K562 (cell line): ENCODE data around the gene CDR2L. TPM values are rescaled to one million over a fixed set of nuclear protein-coding genes. Genes with fewer than 3 reads are reported as not detected.

ENCODE experiments used
- ATF1 ChIP-seq, 2 experiments: fragments of 450-650 bp in 1 of 2; IDR thresholded peaks; 2 replicates each; pipeline ENCODE4 v1.6.1; 2016; ENCODE audit warnings: missing compliant biosample characterization in 1 of 2, missing genetic modification characterization in 1 of 2
- E4F1 ChIP-seq: fragments of 250-450 bp; sonication (Bioruptor Pico); IDR thresholded peaks from 2 replicates; pipeline ENCODE4 v1.5.0; 2021; ENCODE audit warnings: mild to moderate bottlenecking, borderline replicate concordance
- FOXA3 ChIP-seq, 2 experiments: fragments of 450-650 bp in 1 of 2; sonication (generic) in 1 of 2; formaldehyde crosslinking; IDR thresholded peaks in 1 of 2; conservative IDR thresholded peaks in 1 of 2; 2 replicates each; pipeline versions ENCODE4 v1.4.0 to v1.8.0; 2020 to 2022; ENCODE audit warnings: mild to moderate bottlenecking in 2 of 2, missing genetic modification reagents in 1 of 2
- GTF2E2 ChIP-seq: fragments of 200-800 bp; sonication (Bioruptor generic); IDR thresholded peaks from 2 replicates; pipeline ENCODE4 v1.6.1; 2016; ENCODE audit warnings: missing genetic modification characterization, missing compliant biosample characterization
- HES1 ChIP-seq: fragments of 450-650 bp; IDR thresholded peaks from 2 replicates; pipeline ENCODE4 v1.6.1; 2016; ENCODE audit warnings: low read depth, mild to moderate bottlenecking, moderate library complexity
- NCOA2 ChIP-seq, 2 experiments: fragments of 450-650 bp; IDR thresholded peaks; 2 replicates each; pipeline ENCODE4 v1.6.1; 2018; ENCODE audit warnings: mild to moderate bottlenecking in 2 of 2, moderate library complexity in 1 of 2; ENCODE audit not compliant: partially characterized antibody in 2 of 2
- SP1 ChIP-seq: sonication (generic); formaldehyde crosslinking; IDR thresholded peaks from 2 replicates; pipeline ENCODE4 v1.8.1; 2022; ENCODE audit warnings: mild to moderate bottlenecking, missing genetic modification reagents
- USF2 ChIP-seq: sonication (generic); formaldehyde crosslinking; IDR thresholded peaks from 2 replicates; pipeline ENCODE4 v1.5.0; 2020; ENCODE audit warnings: missing genetic modification reagents
- WHSC1 ChIP-seq: IDR thresholded peaks from one replicate; pipeline ENCODE4 v1.6.1; 2012; ENCODE audit warnings: low read length, control low read depth, inconsistent platforms
- ZKSCAN8 ChIP-seq: fragments of 200-800 bp; sonication (Bioruptor generic); IDR thresholded peaks from 2 replicates; pipeline ENCODE4 v1.6.1; 2016; ENCODE audit warnings: missing genetic modification characterization, missing compliant biosample characterization
- ZNF644 ChIP-seq: fragments of 200-800 bp; sonication (Bioruptor generic); IDR thresholded peaks from 2 replicates; pipeline ENCODE4 v1.6.1; 2016; ENCODE audit warnings: low read depth, missing genetic modification characterization, missing compliant biosample characterization
- polyA plus RNA-seq, 8 experiments: library from polyadenylated mRNA; depleted of rRNA in 4 of 8; stranded (reverse) in 5 of 8; unstranded in 3 of 8; fragments of >200 nt; fragmentation: Nextera tagmentation in 2 of 8; fragmentation: Illumina TruSeq in 1 of 8; extraction: Ambion mirVana in 2 of 8; extraction: Trizol in 1 of 8; gene quantifications; 2 replicates each; pipeline versions ENCODE4 v1.2.1 to v1.2.3, GENCODE V29; 2011 to 2014; ENCODE audit warnings: inconsistent platforms in 1 of 8, missing spikeins in 1 of 8
- total RNA-seq, 7 experiments: library from RNA; depleted of rRNA in 6 of 7; stranded (reverse); fragments of >200 nt in 6 of 7; fragmentation: Illumina TruSeq in 2 of 7; extraction: Trizol in 2 of 7; gene quantifications; 2 replicates each; pipeline versions ENCODE4 v1.2.1 to v1.2.3, GENCODE V29; 2011 to 2021; ENCODE audit warnings: low replicate concordance in 1 of 7
- TF ChIP-seq, protein P1 (sequence below): fragments of 250-450 bp; sonication (Bioruptor Pico); IDR thresholded peaks from 2 replicates; pipeline ENCODE4 v1.4.0; 2020
- TF ChIP-seq, protein P2 (sequence below): fragments of 200-800 bp; sonication (Bioruptor generic); IDR thresholded peaks from 2 replicates; pipeline ENCODE4 v1.6.1; 2017; ENCODE audit warnings: missing genetic modification characterization, missing compliant biosample characterization

The CDR2L gene
- total and polyA plus RNA-seq, 9 of the 15 experiments (the other 6 are each of a cell fraction or from before 2014, with no cell fraction given): 2.7 to 16.0 (median 7.3) TPM

- TF ChIP-seq USF2 (CRISPR knock-in tag) (no peak), WHSC1 (no peak), FOXA3 (CRISPR knock-in tag; conservative IDR thresholded peaks at IDR 0.05 in 1 of 2, IDR thresholded peaks at IDR 0.05 in 1 of 2) (no peak), HES1 (no peak), ZKSCAN8 (CRISPR knock-in tag) (no peak), ZNF644 (tag) (no peak), E4F1 (CRISPR knock-in tag) (no peak), GTF2E2 (tag) (peak; percentile 99), NCOA2 (IDR thresholded peaks at IDR 0.05; ENCODE audit: partially characterized antibody in 2 of 2) (no peak), SP1 (CRISPR knock-in tag) (peak; percentile 87), ATF1 (CRISPR knock-in tag; IDR thresholded peaks at IDR 0.05) (0 out of 2 replicates have a peak, but pooled peaks have one; percentile 11), ATF1 (tag; IDR thresholded peaks at IDR 0.05) (peak; percentile 84)
- TF ChIP-seq, protein P1, sequence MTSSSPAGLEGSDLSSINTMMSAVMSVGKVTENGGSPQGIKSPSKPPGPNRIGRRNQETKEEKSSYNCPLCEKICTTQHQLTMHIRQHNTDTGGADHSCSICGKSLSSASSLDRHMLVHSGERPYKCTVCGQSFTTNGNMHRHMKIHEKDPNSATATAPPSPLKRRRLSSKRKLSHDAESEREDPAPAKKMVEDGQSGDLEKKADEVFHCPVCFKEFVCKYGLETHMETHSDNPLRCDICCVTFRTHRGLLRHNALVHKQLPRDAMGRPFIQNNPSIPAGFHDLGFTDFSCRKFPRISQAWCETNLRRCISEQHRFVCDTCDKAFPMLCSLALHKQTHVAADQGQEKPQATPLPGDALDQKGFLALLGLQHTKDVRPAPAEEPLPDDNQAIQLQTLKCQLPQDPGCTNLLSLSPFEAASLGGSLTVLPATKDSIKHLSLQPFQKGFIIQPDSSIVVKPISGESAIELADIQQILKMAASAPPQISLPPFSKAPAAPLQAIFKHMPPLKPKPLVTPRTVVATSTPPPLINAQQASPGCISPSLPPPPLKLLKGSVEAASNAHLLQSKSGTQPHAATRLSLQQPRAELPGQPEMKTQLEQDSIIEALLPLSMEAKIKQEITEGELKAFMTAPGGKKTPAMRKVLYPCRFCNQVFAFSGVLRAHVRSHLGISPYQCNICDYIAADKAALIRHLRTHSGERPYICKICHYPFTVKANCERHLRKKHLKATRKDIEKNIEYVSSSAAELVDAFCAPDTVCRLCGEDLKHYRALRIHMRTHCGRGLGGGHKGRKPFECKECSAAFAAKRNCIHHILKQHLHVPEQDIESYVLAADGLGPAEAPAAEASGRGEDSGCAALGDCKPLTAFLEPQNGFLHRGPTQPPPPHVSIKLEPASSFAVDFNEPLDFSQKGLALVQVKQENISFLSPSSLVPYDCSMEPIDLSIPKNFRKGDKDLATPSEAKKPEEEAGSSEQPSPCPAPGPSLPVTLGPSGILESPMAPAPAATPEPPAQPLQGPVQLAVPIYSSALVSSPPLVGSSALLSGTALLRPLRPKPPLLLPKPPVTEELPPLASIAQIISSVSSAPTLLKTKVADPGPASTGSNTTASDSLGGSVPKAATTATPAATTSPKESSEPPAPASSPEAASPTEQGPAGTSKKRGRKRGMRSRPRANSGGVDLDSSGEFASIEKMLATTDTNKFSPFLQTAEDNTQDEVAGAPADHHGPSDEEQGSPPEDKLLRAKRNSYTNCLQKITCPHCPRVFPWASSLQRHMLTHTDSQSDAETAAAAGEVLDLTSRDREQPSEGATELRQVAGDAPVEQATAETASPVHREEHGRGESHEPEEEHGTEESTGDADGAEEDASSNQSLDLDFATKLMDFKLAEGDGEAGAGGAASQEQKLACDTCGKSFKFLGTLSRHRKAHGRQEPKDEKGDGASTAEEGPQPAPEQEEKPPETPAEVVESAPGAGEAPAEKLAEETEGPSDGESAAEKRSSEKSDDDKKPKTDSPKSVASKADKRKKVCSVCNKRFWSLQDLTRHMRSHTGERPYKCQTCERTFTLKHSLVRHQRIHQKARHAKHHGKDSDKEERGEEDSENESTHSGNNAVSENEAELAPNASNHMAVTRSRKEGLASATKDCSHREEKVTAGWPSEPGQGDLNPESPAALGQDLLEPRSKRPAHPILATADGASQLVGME (CRISPR knock-in tag): peak; percentile 94; the same call in 1 of the 2 replicates
- TF ChIP-seq, protein P2, sequence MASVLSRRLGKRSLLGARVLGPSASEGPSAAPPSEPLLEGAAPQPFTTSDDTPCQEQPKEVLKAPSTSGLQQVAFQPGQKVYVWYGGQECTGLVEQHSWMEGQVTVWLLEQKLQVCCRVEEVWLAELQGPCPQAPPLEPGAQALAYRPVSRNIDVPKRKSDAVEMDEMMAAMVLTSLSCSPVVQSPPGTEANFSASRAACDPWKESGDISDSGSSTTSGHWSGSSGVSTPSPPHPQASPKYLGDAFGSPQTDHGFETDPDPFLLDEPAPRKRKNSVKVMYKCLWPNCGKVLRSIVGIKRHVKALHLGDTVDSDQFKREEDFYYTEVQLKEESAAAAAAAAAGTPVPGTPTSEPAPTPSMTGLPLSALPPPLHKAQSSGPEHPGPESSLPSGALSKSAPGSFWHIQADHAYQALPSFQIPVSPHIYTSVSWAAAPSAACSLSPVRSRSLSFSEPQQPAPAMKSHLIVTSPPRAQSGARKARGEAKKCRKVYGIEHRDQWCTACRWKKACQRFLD (CRISPR knock-in tag): no peak; the same call in 1 of the 2 replicates
Measured at GRCh38 chr17:75012346-75013091, 25.1 kb downstream of the CDR2L start, which contains the start of gene MRPL58 (continued).
